Neural progenitor cell (in vitro differentiated cells): Measurements from ENCODE around the gene PLP1.

Experiments used
- CTCF ChIP-seq: fragments of 200-600 bp; sonication (generic); IDR thresholded peaks from 2 replicates; pipeline ENCODE4 v1.5.1; 2017; ENCODE audit warnings: antibody characterized with exemption, mild to moderate bottlenecking
- EZH2 ChIP-seq: fragments of 200-600 bp; sonication (generic); IDR thresholded peaks from 2 replicates; pipeline ENCODE4 v1.6.1; 2017; ENCODE audit warnings: antibody characterized with exemption, mild to moderate bottlenecking, moderate library complexity
- EZH2phosphoT487 ChIP-seq: fragments of 200-600 bp; sonication (generic); IDR thresholded peaks from 2 replicates; pipeline ENCODE4 v1.6.1; 2017; ENCODE audit warnings: antibody characterized with exemption

- TF ChIP-seq CTCF (no peak), EZH2 (no peak), EZH2phosphoT487 (no peak)
These were observed 4.4 kb downstream of the PLP1 start for GRCh38 chrX:103781062-103781402.
